ENCODE data around the gene TIMM13. TPM values are rescaled to one million over a fixed set of nuclear protein-coding genes. Genes with fewer than 3 reads are reported as not detected.

The TIMM13 gene
- total and polyA plus RNA-seq, 10 of the 15 experiments (the other 5 are each of a cell fraction or from before 2014, with no cell fraction given) = 9.9 to 205 (median 63.6) TPM

- SMC1A ChIA-PET (ENCODE audit: uncharacterized antibody, unreplicated experiment) = no interaction called here
- H3K27ac ChIP-seq (ENCODE audit: control insufficient read depth, insufficient read depth) = peak overlapping the region; percentile 90
- H3K9me3 ChIP-seq (replicated peaks; ENCODE audit: control insufficient read depth, insufficient read depth, low read length) = no peaks in the 10 kb centered on the region
- H3K27me3 ChIP-seq (replicated peaks in 1 of 2; ENCODE audit: control insufficient read depth in 2 of 2, insufficient read depth in 2 of 2, low read length in 1 of 2) = no peaks in the 10 kb centered on the region
- H2AFZ ChIP-seq (ENCODE audit: control insufficient read depth, low read depth, low read length) = peak overlapping the region; percentile 55
- in situ Hi-C loops (cut with MboI) = no loop called here
- POLR2A ChIA-PET = interaction anchor here (0.5 to 1.7 kb wide), 16 partner anchors 12 to 198 kb away, joined by 3 to 11 read pairs (median 4); partner anchors contain the start of genes GADD45B and TIMM13
- H3K4me2 ChIP-seq (ENCODE audit: control insufficient read depth, insufficient read depth) = peak overlapping the region; percentile 93
- peak overlapping the region; percentile 94 for H3K9ac ChIP-seq (ENCODE audit: control insufficient read depth, insufficient read depth, low read length)
- H3K79me2 ChIP-seq (ENCODE audit: control insufficient read depth, insufficient read depth, low read length) = peaks cover 62% of the 10 kb centered on the region
- peaks cover 7 to 10% of the 10 kb centered on the region in 2 experiments; a peak in 3 of 4 replicates for H3K36me3 ChIP-seq (ENCODE audit: control insufficient read depth in 2 of 2, insufficient read depth in 2 of 2, low read length in 1 of 2)
- FAIRE-seq (no peak), DNase-seq (ENCODE audit: low read depth, low spot score) (no peak), ATAC-seq (peak; percentile 80)
- under 1% methylated on average over 48 of the region's 62 CpGs for WGBS (ENCODE audit: insufficient coverage, insufficient replicate concordance, low lambda C conversion rate, missing lambda C conversion rate)
- no TSS peak for BruUV-seq (replicated peaks)
- H3K4me1 ChIP-seq (ENCODE audit: control insufficient read depth, insufficient read depth, low read length) = peaks cover 19% of the 10 kb centered on the region
- RAD21 ChIA-PET (ENCODE audit: unreplicated experiment) = interaction anchor here (0.5 to 1.5 kb wide), 9 partner anchors 20 to 580 kb away, joined by 3 to 5 read pairs (median 3); partner anchors contain the start of gene GADD45B
- intact Hi-C loops (cut with micrococcal nuclease; ENCODE audit: unreplicated experiment) = loop anchor here (1.0 kb wide), 1 partner anchor 29 kb away; the partner anchor contains the start of gene TIMM13
- peaks cover 11% of the 10 kb centered on the region for H4K20me1 ChIP-seq (ENCODE audit: control insufficient read depth, insufficient read depth)
- H3K4me3 ChIP-seq = peak overlapping the region; percentile 99
- CTCF ChIA-PET = interaction anchor here (1.1 to 1.7 kb wide), 2 partner anchors 180 to 220 kb away, joined by 4 to 6 read pairs; partner anchors contain the start of gene PLEKHJ1
- TF ChIP-seq GATAD2B (conservative IDR thresholded peaks at IDR 0.05; ENCODE audit: low read depth) (peak; percentile 36; the same call in 1 of the 2 replicates), RELA (IDR thresholded peaks at IDR 0.05; ENCODE audit: borderline replicate concordance, partially characterized antibody) (peak; percentile 7), CEBPB (IDR thresholded peaks at IDR 0.05; ENCODE audit: borderline replicate concordance in 1 of 2, low read depth in 2 of 2, low read length in 2 of 2) (no peak), PBX3 (IDR thresholded peaks at IDR 0.05; ENCODE audit: insufficient replicate concordance, low read depth, low read length) (peak; percentile 64), NBN (IDR thresholded peaks at IDR 0.05) (no peak), DPF2 (IDR thresholded peaks at IDR 0.05) (0 out of 2 replicates have a peak, but pooled peaks have one; percentile 23), SRF (IDR thresholded peaks at IDR 0.05; ENCODE audit: low read depth in 2 of 2, low read length in 2 of 2) (no peak), ZNF274 (IDR thresholded peaks at IDR 0.05; ENCODE audit: insufficient read depth, insufficient read length) (no peak), MEF2B (IDR thresholded peaks at IDR 0.05; ENCODE audit: partially characterized antibody, poor library complexity, severe bottlenecking) (peak; percentile 46), SMARCA5 (IDR thresholded peaks at IDR 0.05) (peak; percentile 15; the same call in 1 of the 2 replicates), POLR2AphosphoS5 (IDR thresholded peaks at IDR 0.05; ENCODE audit: low read length) (0 out of 2 replicates have a peak, but pooled peaks have one; percentile 47), MYB (IDR thresholded peaks at IDR 0.05; ENCODE audit: borderline replicate concordance, low read depth, low read length) (no peak), ZSCAN29 (IDR thresholded peaks at IDR 0.05) (no peak), SIN3A (IDR thresholded peaks at IDR 0.05; ENCODE audit: low read depth, low read length) (peak; percentile 43; the same call in 1 of the 2 replicates), CBFB (IDR thresholded peaks at IDR 0.05; ENCODE audit: low read depth) (no peak), MXI1 (IDR thresholded peaks at IDR 0.05; ENCODE audit: low read depth, low read length) (peak; percentile 11; the same call in 1 of the 2 replicates), LARP7 (IDR thresholded peaks at IDR 0.05) (0 out of 2 replicates have a peak, but pooled peaks have one; percentile 35), STAT1 (conservative IDR thresholded peaks at IDR 0.05) (no peak), TBL1XR1 (IDR thresholded peaks at IDR 0.05; ENCODE audit: low read depth, low read length) (peak; percentile 46; the same call in 1 of the 2 replicates), WRNIP1 (IDR thresholded peaks at IDR 0.05; ENCODE audit: borderline replicate concordance, low read depth, low read length) (no peak), POLR2A (IDR thresholded peaks at IDR 0.05; ENCODE audit: low read depth, low read length) (peak; percentile 26; the same call in 1 of the 2 replicates), ESRRA (IDR thresholded peaks at IDR 0.05; ENCODE audit: low read length) (no peak), ASH2L (IDR thresholded peaks at IDR 0.05; ENCODE audit: borderline replicate concordance, low read depth) (no peak)
- TF ChIP-seq, protein P1, sequence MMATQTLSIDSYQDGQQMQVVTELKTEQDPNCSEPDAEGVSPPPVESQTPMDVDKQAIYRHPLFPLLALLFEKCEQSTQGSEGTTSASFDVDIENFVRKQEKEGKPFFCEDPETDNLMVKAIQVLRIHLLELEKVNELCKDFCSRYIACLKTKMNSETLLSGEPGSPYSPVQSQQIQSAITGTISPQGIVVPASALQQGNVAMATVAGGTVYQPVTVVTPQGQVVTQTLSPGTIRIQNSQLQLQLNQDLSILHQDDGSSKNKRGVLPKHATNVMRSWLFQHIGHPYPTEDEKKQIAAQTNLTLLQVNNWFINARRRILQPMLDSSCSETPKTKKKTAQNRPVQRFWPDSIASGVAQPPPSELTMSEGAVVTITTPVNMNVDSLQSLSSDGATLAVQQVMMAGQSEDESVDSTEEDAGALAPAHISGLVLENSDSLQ (IDR thresholded peaks at IDR 0.05) = peak; percentile 88
Observed at GRCh38 chr19:2455851-2456570, 28.6 kb upstream of the TIMM13 start.
